PFSK-1 (cell line): Measurements from ENCODE around the gene RASGRP3.

Source experiments
- POLR2AphosphoS5 ChIP-seq: IDR thresholded peaks from 2 replicates; pipeline ENCODE4 v1.6.1; 2012; ENCODE audit warnings: low read depth, mild to moderate bottlenecking, control low read depth, low read length, moderate library complexity
- REST ChIP-seq, 2 experiments: IDR thresholded peaks; 2 replicates each; pipeline versions ENCODE4 v1.6.1 to v1.8.0; 2011 to 2012; ENCODE audit warnings: low read depth in 2 of 2, low read length in 2 of 2, control low read depth in 1 of 2, inconsistent platforms in 1 of 2, mild to moderate bottlenecking in 1 of 2, moderate library complexity in 1 of 2; ENCODE audit not compliant: insufficient read depth in 1 of 2
- SIN3A ChIP-seq: IDR thresholded peaks from 2 replicates; pipeline ENCODE4 v1.6.1; 2012; ENCODE audit warnings: mild to moderate bottlenecking, low read length, moderate library complexity, borderline replicate concordance; ENCODE audit not compliant: insufficient read depth
- TAF1 ChIP-seq: IDR thresholded peaks from 2 replicates; pipeline ENCODE4 v1.6.1; 2012; ENCODE audit warnings: low read length, control low read depth, borderline replicate concordance; ENCODE audit not compliant: insufficient read depth

GRCh38 chr2:33614190-33614589 lies 137.7 kb downstream of the RASGRP3 start:
- TF ChIP-seq REST (IDR thresholded peaks at IDR 0.05; ENCODE audit: insufficient read depth in 1 of 2, low read depth in 2 of 2, low read length in 2 of 2) (no peak), TAF1 (no peak), SIN3A (no peak), POLR2AphosphoS5 (no peak)
